H1 (cell line): ENCODE measurements around the gene MIP. TPM values are rescaled to one million over a fixed set of nuclear protein-coding genes. Genes with fewer than 3 reads are reported as not detected.

Experiments
- CTCF ChIA-PET: fragments of 300-600 bp; sonication (Branson Sonifier 250); formaldehyde crosslinking; loops from one replicate; lab custom pipeline; 2021; ENCODE audit not compliant: partially characterized antibody; lab: Charles Lee
- POLR2A ChIA-PET: fragments of 300-600 bp; sonication (Branson Sonifier 250); formaldehyde crosslinking; loops from one replicate; lab custom pipeline; 2021; ENCODE audit warnings: inconsistent platforms; ENCODE audit not compliant: partially characterized antibody; lab: Charles Lee
- DNase-seq, 2 experiments: peaks; one replicate each; pipeline versions ENCODE4 v3.0.0 to v3.0.0-alpha.2; 2010 to 2022; ENCODE audit warnings: low spot score in 2 of 2, low read depth in 1 of 2, mixed read lengths in 1 of 2
- FAIRE-seq: peaks from 2 replicates; lab custom pipeline; 2011; peaks lifted over from hg19 to GRCh38; lab: Jason Lieb, UNC
- H2AFZ ChIP-seq: 2 replicates; pipeline ENCODE4 v1.8.1; 2012; ENCODE audit warnings: low read length, inconsistent platforms
- H2AK5ac ChIP-seq: 2 replicates; pipeline ENCODE4 v1.6.1; 2013; ENCODE audit warnings: low read depth, low read length
- H2BK120ac ChIP-seq: replicated peaks from 2 replicates; pipeline ENCODE3; 2013; ENCODE audit warnings: low read depth, low read length, inconsistent platforms
- H2BK12ac ChIP-seq: 2 replicates; pipeline ENCODE4 v1.6.1; 2013; ENCODE audit warnings: low read depth, low read length
- H2BK15ac ChIP-seq: 2 replicates; pipeline ENCODE4 v1.6.1; 2013; ENCODE audit warnings: low read length
- H2BK20ac ChIP-seq: 2 replicates; pipeline ENCODE4 v1.6.1; 2013; ENCODE audit warnings: low read length
- H2BK5ac ChIP-seq: 2 replicates; pipeline ENCODE4 v1.6.1; 2013; ENCODE audit warnings: low read depth, low read length
- H3K14ac ChIP-seq: 2 replicates; pipeline ENCODE4 v1.6.1; 2013; ENCODE audit warnings: inconsistent platforms; ENCODE audit not compliant: insufficient read length
- H3K18ac ChIP-seq: 2 replicates; pipeline ENCODE4 v1.6.1; 2013; ENCODE audit warnings: low read length; ENCODE audit errors: extremely low read depth
- H3K23ac ChIP-seq: 2 replicates; pipeline ENCODE4 v1.6.1; 2013; ENCODE audit warnings: inconsistent platforms; ENCODE audit not compliant: insufficient read length
- H3K23me2 ChIP-seq: 2 replicates; pipeline ENCODE4 v1.6.1; 2013; ENCODE audit warnings: low read depth, low read length
- H3K27ac ChIP-seq: 2 replicates; pipeline ENCODE4 v1.6.1; 2011; ENCODE audit warnings: low read depth, low read length, inconsistent platforms
- H3K27me3 ChIP-seq, 4 experiments: replicated peaks in 1 of 4; 1 replicate in 1 of 4; 2 replicates in 3 of 4; pipeline versions ENCODE4 v1.6.1 to v1.8.1; 2011 to 2013; ENCODE audit warnings: low read length in 3 of 4, mild to moderate bottlenecking in 3 of 4, inconsistent platforms in 2 of 4, mixed read lengths in 2 of 4, moderate library complexity in 1 of 4; ENCODE audit not compliant: control insufficient read depth in 3 of 4, insufficient read depth in 3 of 4; ENCODE audit errors: extremely low read depth in 1 of 4
- H3K36me3 ChIP-seq, 4 experiments: 2 replicates each; pipeline versions ENCODE4 v1.6.1 to v1.8.1; 2011 to 2013; ENCODE audit warnings: mild to moderate bottlenecking in 4 of 4, low read length in 3 of 4, moderate library complexity in 2 of 4, control low read depth in 1 of 4, inconsistent platforms in 1 of 4; ENCODE audit not compliant: insufficient read depth in 4 of 4, control insufficient read depth in 2 of 4
- H3K4ac ChIP-seq: replicated peaks from 2 replicates; pipeline ENCODE3; 2013; ENCODE audit warnings: low read length, low read depth, mixed read lengths, inconsistent platforms; ENCODE audit not compliant: insufficient read length
- H3K4me1 ChIP-seq, 4 experiments: replicated peaks in 1 of 4; 1 replicate in 1 of 4; 2 replicates in 3 of 4; pipeline versions ENCODE4 v1.6.1 to v1.8.1; 2011 to 2013; ENCODE audit warnings: low read length in 3 of 4, inconsistent platforms in 2 of 4, mixed read lengths in 1 of 4; ENCODE audit not compliant: insufficient read depth in 4 of 4, control insufficient read depth in 3 of 4
- H3K4me2 ChIP-seq, 2 experiments: 2 replicates each; pipeline versions ENCODE4 v1.6.1 to v1.8.1; 2011 to 2013; ENCODE audit warnings: low read depth in 2 of 2, low read length in 2 of 2, control low read depth in 1 of 2, inconsistent platforms in 1 of 2, mild to moderate bottlenecking in 1 of 2; ENCODE audit not compliant: insufficient read depth in 1 of 2
- H3K4me3 ChIP-seq, 4 experiments: fragments of 200-600, 300-600 bp in 1 of 4; sonication (generic), shearing (Covaris generic), sonication (Bioruptor Twin) in 1 of 4; 2 replicates each; pipeline versions ENCODE4 v1.5.1 to v1.8.1; 2011 to 2016; ENCODE audit warnings: low read length in 4 of 4, low read depth in 3 of 4, control low read depth in 2 of 4, inconsistent platforms in 2 of 4, mild to moderate bottlenecking in 2 of 4, mixed read lengths in 1 of 4, moderate library complexity in 1 of 4; ENCODE audit not compliant: insufficient read depth in 2 of 4; ENCODE audit errors: extremely low read depth in 1 of 4
- H3K56ac ChIP-seq: replicated peaks from 2 replicates; pipeline ENCODE3; 2013; ENCODE audit warnings: low read depth, mild to moderate bottlenecking, mixed read lengths, low read length, inconsistent platforms; ENCODE audit not compliant: insufficient read length
- H3K79me1 ChIP-seq: 2 replicates; pipeline ENCODE4 v1.6.1; 2013; ENCODE audit warnings: low read depth, low read length, control low read depth
- H3K79me2 ChIP-seq, 2 experiments: 2 replicates each; pipeline versions ENCODE4 v1.6.1 to v1.8.1; 2012 to 2013; ENCODE audit warnings: low read length in 2 of 2, mild to moderate bottlenecking in 2 of 2, inconsistent platforms in 1 of 2; ENCODE audit not compliant: insufficient read depth in 2 of 2, control insufficient read depth in 1 of 2
- H3K9ac ChIP-seq, 4 experiments: replicated peaks in 1 of 4; 1 replicate in 1 of 4; 2 replicates in 3 of 4; pipeline versions ENCODE4 v1.6.1 to v1.8.1; 2011 to 2013; ENCODE audit warnings: low read depth in 3 of 4, low read length in 3 of 4, control low read depth in 2 of 4, mild to moderate bottlenecking in 2 of 4, moderate library complexity in 2 of 4, inconsistent platforms in 1 of 4; ENCODE audit errors: extremely low read depth in 1 of 4
- H3K9me3 ChIP-seq, 2 experiments: 2 replicates each; pipeline versions ENCODE4 v1.6.1 to v1.8.1; 2012 to 2013; ENCODE audit warnings: mild to moderate bottlenecking in 2 of 2, moderate library complexity in 2 of 2, control low read depth in 1 of 2, inconsistent platforms in 1 of 2, low read depth in 1 of 2, low read length in 1 of 2, mixed read lengths in 1 of 2; ENCODE audit not compliant: insufficient read depth in 2 of 2
- H4K20me1 ChIP-seq, 2 experiments: replicated peaks in 1 of 2; 2 replicates each; pipeline versions ENCODE3 to v1.8.1; 2011 to 2013; ENCODE audit warnings: inconsistent platforms in 2 of 2, low read length in 2 of 2, mild to moderate bottlenecking in 1 of 2; ENCODE audit not compliant: insufficient read depth in 2 of 2, control insufficient read depth in 1 of 2
- H4K5ac ChIP-seq: 2 replicates; pipeline ENCODE4 v1.6.1; 2013; ENCODE audit warnings: low read length, low read depth, mixed read lengths, inconsistent platforms; ENCODE audit not compliant: insufficient read length
- H4K8ac ChIP-seq: 2 replicates; pipeline ENCODE4 v1.8.0; 2013; ENCODE audit warnings: mild to moderate bottlenecking, moderate library complexity, low read length, inconsistent platforms; ENCODE audit not compliant: insufficient read depth; ENCODE audit errors: extremely low read depth
- H4K91ac ChIP-seq: replicated peaks from 2 replicates; pipeline ENCODE3; 2013; ENCODE audit warnings: low read length, mixed read lengths, inconsistent platforms; ENCODE audit not compliant: insufficient read length
- NRF1 ChIP-seq: IDR thresholded peaks from 2 replicates; pipeline ENCODE4 v1.6.1; 2011; ENCODE audit warnings: mild to moderate bottlenecking, low read depth, low read length, improper control_type of control experiment
- POLR2A ChIP-seq, 2 experiments: IDR thresholded peaks; 1 replicate in 1 of 2; 2 replicates in 1 of 2; pipeline ENCODE4 v1.6.1; 2011; ENCODE audit warnings: low read depth in 2 of 2, low read length in 2 of 2, mild to moderate bottlenecking in 2 of 2; ENCODE audit errors: control extremely low read depth in 1 of 2
- POLR2AphosphoS5 ChIP-seq: IDR thresholded peaks from 2 replicates; pipeline ENCODE4 v1.6.1; 2011; ENCODE audit warnings: low read depth, low read length
- RAD21 ChIP-seq, 2 experiments: IDR thresholded peaks in 1 of 2; conservative IDR thresholded peaks in 1 of 2; 2 replicates each; pipeline ENCODE4 v1.6.1; 2011; ENCODE audit warnings: low read depth in 2 of 2, low read length in 2 of 2, improper control_type of control experiment in 1 of 2, inconsistent platforms in 1 of 2, mild to moderate bottlenecking in 1 of 2, moderate library complexity in 1 of 2
- SIRT6 ChIP-seq: IDR thresholded peaks from one replicate; pipeline ENCODE4 v1.7.1; 2012; ENCODE audit warnings: low read length, inconsistent platforms
- TEAD4 ChIP-seq: IDR thresholded peaks from 2 replicates; pipeline ENCODE4 v1.6.1; 2012; ENCODE audit warnings: low read depth, low read length, inconsistent platforms, mixed read lengths
- WGBS, 2 experiments: shearing (Covaris generic) in 1 of 2; methylation state at CpG; one replicate each; pipeline versions ENCODE4 v1.1.6 to v1.1.7; 2013 to 2015; ENCODE audit warnings: low lambda C conversion rate in 2 of 2, mixed read lengths in 2 of 2, inconsistent platforms in 1 of 2, low coverage in 1 of 2, missing lambda C conversion rate in 1 of 2; ENCODE audit not compliant: insufficient replicate concordance in 2 of 2, insufficient coverage in 1 of 2, insufficient read length in 1 of 2; ENCODE audit errors: extremely low coverage in 1 of 2, missing lambda C conversion rate in 1 of 2; 5-methylcytosine and 5-hydroxymethylcytosine counted together
- polyA plus RNA-seq, 7 experiments: library from polyadenylated mRNA; depleted of rRNA in 3 of 7; stranded (reverse) in 5 of 7; unstranded in 2 of 7; fragments of >200 nt in 5 of 7; fragments of 200-250 nt in 2 of 7; gene quantifications; 1 replicate in 5 of 7; 2 replicates in 1 of 7; 4 replicates in 1 of 7; pipeline versions ENCODE4 v1.2.1 to v1.2.3, GENCODE V29; 2011 to 2013; ENCODE audit warnings: missing spikeins in 2 of 7, mixed read lengths in 2 of 7
- total RNA-seq: library from RNA; stranded (reverse); fragmentation: NEBNext Ultra II Directional; extraction: Animal tissue kit (Norgen Biotek cat#: 25700); gene quantifications from 2 replicates; pipeline ENCODE4 v1.2.1, GENCODE V29; 2021

The MIP gene
- total and polyA plus RNA-seq, 2 of the 8 experiments (the other 6 are each of a cell fraction or from before 2014, with no cell fraction given) = 0.05 TPM; not detected in 1

DNA sequence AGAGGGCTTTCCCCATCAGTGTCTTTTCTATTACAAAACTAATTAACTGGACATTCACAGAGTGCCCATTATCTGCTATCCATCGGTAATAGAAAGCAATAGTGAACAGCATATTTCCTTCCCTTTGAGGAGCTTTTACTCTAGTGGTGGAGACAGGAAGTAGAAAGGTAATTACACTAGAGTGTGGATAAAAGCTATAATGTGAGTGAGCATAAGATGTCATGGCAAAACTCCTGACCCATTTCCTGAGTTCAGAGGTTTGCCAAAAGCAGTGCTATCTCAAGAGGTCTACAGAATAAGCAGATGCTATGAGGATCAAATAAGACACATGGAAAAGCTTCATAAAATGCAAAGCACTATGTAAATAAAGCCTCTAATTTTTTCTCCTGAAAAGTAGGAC lies 29.3 kb downstream of the MIP start:
- Histone ChIP-seq H3K23ac (no peak overlapping the region), H2BK15ac (no peak overlapping the region), H3K4ac (no peak overlapping the region), H3K9me3 (no peaks in the 10 kb centered on the region), H3K14ac (no peak overlapping the region), H4K8ac (no peak overlapping the region), H3K4me1 (no peaks in the 10 kb centered on the region), H4K20me1 (no peaks in the 10 kb centered on the region), H2BK120ac (no peak overlapping the region), H3K9ac (no peak overlapping the region), H3K27me3 (no peaks in the 10 kb centered on the region), H2AK5ac (no peak overlapping the region), H4K5ac (no peak overlapping the region), H3K36me3 (peaks cover 43 to 87% (median 74%) of the 10 kb centered on the region in 4 experiments), H2AFZ (no peak overlapping the region), H2BK12ac (no peak overlapping the region), H3K56ac (no peak overlapping the region), H2BK20ac (no peak overlapping the region), H3K79me1 (no peaks in the 10 kb centered on the region), H3K79me2 (no peaks in the 10 kb centered on the region), H3K4me2 (no peak overlapping the region), H2BK5ac (no peak overlapping the region), H4K91ac (no peak overlapping the region), H3K27ac (no peak overlapping the region), H3K18ac (no peak overlapping the region), H3K4me3 (no peak overlapping the region), H3K23me2 (no peaks in the 10 kb centered on the region)
- ChIA-PET POLR2A (interaction anchor here (0.8 to 1.5 kb wide), 4 partner anchors 9 to 24 kb away, joined by 3 to 4 read pairs (median 4); partner anchors contain the start of gene TIMELESS), CTCF (interaction anchor here (0.9 to 1.9 kb wide), 6 partner anchors 9 to 89 kb away, joined by 3 to 7 read pairs (median 4); partner anchors contain the start of gene TIMELESS)
- 88% methylated on average over 1 of the region's 1 CpG; no CpG with 5 or more reads in 1 of the 2 experiments for WGBS, 2 experiments
- FAIRE-seq = no peak
- DNase-seq = no peak
- no peak for TF ChIP-seq POLR2A (IDR thresholded peaks at IDR 0.05; ENCODE audit: control extremely low read depth in 1 of 2, low read depth in 2 of 2, low read length in 2 of 2)
- TF ChIP-seq RAD21 (IDR thresholded peaks at IDR 0.05 in 1 of 2, conservative IDR thresholded peaks at IDR 0.05 in 1 of 2; ENCODE audit: low read depth in 2 of 2, low read length in 2 of 2) = no peak
- no peak for TF ChIP-seq TEAD4
- no peak for TF ChIP-seq NRF1
- TF ChIP-seq POLR2AphosphoS5 = no peak
- TF ChIP-seq SIRT6 = no peak
